GM21381 (cell line): ENCODE results near the gene MLLT6.
A peak's percentile ranks its signal among the peaks of the same experiment; 100 is the strongest.
"Not testable (repeated sequence)": the region's sequence is repeated elsewhere in the genome, so short reads cannot be mapped to it uniquely, and the experiment has no call there.

Source experiments
- ATAC-seq: cut with Tn5 transposase; IDR thresholded peaks from one replicate; pipeline ENCODE4 v1.9.1; 2021; ENCODE audit warnings: mild to moderate bottlenecking, moderate library complexity; ENCODE audit not compliant: unreplicated experiment

The MLLT6 gene

DNA sequence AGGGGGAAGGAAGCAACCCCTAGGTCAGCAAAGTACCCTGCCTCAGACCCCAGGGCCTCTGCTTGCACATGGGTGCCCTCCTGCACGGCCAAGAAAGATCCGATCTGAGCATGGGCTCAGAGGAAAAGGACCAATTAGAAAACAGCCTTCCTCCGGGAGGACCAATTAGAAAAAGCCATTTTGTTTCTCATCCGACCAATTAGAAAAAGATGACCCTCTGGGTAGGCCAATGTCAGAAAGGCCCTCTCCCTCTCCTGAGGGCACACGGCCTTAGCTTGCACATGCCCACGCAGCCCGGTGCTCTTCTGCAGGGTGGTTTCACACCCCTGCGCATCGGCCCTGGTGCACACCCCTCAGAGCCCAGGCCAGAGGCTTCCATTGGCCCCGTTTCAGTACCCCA is 20.0 kb downstream of the MLLT6 start:
- no peak for ATAC-seq

DNA sequence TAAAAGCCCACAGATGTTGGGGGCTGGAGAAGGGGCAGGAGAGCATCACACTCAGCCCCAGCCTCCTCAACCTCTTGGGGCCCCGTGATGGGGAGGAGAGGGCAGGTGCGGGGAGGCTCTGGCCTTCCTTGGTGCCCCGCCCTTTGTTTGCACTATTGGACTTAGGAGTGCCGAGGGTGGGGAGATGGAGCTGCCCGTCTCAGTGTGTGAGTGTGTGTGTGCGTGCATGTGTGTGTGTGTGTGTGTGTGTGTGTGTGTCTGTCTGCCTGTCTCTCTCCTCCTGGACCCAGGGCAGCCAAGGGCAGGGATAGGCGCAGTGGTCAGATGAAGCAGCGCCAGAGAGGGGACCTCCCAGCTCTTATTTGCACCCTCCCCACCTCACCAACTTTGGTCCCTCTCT is 21.1 kb downstream of the MLLT6 start:
- not testable (repeated sequence) for ATAC-seq

DNA sequence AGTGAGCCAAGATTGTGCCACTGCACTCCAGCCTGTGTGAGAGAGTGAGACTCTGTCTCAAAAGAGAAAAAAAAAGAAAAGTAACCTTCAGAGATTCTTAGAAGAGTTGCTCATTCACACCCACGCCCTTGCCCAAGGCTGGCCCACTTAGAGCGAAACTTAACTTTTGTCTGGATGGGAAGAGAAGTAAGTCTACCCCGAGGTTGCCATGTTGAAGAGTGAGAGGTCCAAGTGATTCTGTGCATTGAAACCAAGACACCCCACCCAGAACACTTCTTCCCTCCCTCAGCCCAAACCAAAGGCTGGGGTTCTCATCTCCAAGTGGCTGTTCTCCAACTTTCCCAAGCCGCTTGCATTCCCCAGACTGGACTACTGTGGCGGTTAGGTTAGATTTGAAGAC is 22.7 kb downstream of the MLLT6 start:
- no peak for ATAC-seq

DNA sequence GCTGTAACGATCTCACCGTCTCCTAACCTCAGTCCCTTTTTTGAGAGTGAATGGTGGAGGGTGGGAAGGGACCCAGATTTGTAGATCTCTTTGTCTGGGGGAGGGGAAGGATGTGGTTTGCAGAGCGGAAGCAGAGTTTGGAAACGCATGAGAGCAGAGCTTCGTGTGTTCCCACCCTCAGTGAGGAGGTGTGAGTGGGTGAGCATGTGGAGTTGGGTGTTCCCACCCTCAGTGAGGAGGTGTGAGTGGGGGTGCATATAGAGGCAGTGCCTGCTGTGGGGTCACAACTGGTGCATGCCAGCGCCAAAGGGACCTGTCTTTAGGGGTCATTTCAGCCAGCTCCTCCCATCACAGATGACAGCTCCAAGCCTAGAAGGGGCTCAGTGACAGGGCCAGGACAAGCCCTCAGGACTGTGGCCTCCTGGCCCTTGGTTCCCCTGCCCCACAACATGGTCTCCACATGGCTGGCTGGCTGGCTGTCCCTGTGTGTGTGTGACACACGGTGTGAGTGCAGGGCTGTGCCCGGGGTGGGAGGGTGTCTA is 23.3 kb downstream of the MLLT6 start:
- no peak for ATAC-seq

DNA sequence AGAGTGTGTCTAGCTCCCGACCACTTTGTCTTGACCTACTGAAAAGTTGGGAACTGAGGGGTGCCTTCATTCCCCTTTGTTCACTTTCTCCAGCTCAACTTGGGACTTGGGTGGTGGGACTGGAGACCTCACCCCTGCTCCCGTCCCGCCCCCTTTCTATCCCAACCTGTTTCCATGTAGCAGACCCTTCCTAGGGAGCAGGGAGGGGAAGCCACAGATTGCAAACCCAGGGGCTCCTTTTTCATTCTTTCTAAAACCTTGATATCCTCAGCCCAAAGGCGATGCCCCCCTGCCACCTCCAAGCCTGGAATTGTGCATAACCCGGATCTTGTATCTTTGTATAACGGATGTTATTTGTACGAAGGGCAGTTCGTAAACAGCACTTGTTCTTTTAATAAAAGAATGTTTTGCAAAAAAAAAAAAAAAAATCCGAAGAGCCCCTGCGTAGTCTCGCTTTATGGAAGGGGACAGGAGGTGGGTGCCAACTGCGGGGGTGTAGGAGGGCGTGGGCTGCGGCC is 24.4 kb downstream of the MLLT6 start:
- no peak for ATAC-seq

DNA sequence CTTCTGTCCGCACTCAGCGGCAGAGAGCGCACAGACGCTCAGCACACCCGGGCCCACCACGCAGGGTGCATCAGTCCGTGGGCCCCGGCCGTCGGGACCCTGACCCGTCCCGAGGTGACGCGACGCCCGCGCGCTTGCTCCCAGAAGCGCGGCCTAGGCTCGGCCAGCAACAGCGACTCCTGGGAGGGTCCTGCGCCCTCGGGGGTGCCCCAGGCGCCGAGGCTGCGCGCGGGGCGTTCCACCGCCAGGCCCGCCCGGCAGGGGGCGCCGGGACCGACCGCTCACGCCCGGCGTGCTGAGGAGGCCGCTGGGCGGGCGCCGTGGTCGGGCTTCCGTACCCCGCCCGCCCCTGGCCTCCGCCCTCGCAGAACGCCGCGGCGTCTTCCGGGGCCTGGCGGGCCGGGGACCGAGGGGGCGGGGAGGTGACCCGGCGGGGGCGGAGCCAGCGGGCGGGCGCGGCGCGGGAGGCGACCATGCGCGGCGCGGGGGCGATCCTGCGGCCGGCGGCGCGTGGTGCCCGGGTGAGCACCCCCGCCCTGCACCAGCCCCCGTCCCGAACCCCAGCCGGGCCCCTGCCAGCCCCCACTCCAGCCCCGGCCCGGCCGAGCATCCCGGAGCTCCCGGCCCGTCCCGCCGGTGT is 24.9 kb downstream of the MLLT6 start, which contains the start of gene CISD3:
CISD3 (plus strand) TSS at position 456 of the 640 bp plus-strand sequence; CDS start at position 474, 18 bp downstream.
- peak; percentile 75 for ATAC-seq

DNA sequence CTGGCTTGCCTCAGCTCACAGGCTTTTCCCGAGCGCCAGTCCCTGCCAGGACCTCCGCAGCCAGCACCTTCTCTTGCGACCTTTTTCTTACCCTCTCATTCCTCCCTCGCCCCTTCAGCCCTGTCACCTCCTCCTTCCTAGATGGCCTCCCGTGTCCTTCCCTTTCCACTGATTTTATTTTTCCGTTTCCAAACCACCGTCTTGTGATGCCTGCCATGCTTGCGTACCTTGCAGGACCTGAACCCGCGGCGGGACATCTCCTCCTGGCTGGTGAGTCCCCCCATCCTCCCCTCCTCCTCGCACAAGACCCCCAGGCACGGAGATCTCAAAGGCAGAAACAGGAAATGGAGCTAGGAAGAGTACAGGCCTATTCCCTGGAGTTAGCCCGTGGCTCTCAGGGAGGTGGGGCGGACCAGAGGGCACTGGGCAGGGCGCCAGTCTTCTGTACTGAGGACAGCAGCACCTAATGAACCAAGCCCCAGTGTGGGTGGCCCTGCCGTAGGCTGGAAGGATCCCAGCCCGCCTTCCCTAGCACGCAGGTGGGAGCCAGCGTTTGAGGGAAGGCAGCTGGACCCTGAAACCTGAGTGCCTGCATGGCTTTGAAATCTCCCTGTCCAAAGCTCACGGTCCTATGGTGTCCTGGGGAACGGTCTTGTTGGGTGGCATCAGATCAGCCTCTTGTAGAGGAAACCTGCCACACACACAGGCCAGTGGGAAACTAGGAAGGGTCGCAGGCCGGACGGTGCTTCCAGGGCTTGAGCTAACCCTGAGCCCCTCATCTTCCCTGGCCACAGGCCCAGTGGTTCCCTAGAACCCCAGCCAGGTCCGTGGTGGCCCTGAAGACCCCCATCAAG is 25.7 kb downstream of the MLLT6 start:
- no peak for ATAC-seq

DNA sequence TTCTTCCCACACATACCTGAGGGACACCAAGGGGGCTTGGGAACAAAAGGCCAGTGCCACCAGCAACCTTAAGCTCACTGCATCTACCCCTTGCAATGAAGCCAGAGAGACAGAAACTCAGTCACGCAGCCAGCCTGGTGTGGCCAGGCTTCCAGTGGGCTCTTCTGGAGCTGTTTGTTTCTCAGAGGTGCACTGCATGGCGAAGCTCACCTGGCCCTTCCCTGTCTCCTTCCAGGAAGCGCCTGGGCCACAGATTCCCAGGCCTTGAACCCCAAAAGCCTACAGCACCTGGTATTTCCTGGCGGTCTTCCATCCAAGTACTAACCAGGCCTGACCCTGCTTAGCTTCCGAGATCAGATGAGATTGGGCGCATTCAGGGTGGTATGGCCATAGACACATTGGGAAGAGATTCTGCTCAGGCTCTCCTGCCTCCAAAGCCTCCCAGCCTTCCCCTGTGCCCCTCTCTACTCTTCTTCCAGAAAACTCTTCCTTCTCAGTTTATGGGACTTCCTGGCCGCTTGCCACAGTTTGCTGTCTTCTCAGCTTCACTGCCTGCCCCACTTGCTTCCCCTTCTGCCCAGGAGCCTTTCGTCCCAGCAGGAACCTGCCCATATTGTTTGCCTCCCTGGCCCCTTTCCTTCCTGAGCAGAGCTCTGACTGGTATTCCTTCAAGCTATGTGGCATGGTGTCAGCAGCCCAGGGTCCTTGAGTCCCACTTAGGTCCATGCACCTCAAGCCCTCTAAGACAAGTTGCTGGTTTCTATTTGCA is 26.6 kb downstream of the MLLT6 start:
- no peak for ATAC-seq

DNA sequence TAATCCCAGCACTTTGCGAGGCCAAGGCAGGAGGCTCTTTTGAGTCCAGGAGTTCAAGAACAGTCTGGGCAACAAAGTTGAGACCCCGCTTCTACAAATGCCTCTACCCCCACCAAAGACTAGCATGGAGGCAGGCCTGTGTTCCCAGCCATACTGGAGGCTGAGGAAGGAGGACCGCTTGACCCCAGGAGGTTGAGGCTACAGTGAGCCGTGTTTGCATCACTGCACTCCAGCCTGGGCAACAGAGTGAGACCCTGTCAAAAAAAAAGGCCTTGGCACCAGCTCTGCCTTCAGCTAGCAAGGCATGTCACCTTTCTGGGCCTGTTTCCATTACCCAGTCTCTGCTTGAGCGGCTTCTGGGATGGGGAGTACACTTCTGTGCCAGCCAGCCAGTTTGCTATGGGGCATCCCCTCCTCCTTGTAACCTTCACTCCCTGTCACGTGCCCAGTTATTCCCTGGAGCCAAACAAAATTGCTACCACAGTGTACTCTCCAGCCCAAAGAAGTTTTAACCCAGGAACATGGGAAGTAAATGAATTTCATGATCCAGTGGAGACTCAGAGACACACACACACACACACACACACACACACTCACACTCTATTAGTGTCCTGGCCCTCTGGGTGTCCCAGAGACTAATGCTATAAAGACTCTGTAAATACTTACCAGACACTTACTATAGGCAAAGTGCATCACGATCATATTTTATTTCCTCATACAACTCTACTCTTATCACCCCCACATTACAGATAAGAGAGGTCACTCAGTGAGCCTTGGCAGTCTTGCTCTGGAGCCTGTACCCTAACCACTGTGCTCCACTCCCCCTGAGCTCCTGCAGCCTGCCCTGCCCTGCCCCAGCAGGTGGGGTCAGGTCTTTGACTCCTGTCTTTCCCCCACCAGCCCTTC is 27.6 kb downstream of the MLLT6 start:
- no peak for ATAC-seq

DNA sequence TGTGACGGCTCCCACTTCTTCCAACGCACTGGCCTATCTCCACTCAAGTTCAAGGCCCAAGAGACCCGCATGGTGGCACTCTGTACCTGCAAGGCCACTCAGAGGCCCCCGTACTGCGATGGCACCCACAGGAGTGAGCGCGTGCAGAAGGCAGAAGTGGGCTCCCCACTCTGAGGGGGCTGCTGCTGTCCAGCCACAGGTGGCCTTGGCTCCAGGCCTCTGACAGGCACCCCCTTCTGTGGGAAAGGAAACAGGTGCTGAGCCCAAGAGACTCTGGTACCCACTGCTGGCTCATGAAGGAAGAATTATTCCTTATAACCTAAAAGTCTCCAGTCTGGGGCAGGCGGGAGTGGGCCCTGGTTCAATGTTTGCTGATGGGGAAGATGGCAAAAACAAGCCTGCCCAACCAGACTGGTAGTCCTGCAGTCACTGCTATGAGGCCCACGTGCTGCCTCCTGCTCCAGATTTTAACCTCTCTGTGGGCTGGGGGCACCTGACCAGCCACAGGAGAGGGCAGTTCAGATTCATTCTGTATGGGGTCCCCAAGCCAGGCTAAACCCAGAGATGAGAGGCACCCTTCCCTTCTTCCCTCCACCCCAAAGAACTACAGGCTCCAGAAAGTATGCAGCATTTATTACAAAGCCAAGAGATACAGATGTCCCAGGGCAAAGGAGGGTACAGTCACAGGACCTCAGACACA is 28.4 kb downstream of the MLLT6 start:
- ATAC-seq = no peak

DNA sequence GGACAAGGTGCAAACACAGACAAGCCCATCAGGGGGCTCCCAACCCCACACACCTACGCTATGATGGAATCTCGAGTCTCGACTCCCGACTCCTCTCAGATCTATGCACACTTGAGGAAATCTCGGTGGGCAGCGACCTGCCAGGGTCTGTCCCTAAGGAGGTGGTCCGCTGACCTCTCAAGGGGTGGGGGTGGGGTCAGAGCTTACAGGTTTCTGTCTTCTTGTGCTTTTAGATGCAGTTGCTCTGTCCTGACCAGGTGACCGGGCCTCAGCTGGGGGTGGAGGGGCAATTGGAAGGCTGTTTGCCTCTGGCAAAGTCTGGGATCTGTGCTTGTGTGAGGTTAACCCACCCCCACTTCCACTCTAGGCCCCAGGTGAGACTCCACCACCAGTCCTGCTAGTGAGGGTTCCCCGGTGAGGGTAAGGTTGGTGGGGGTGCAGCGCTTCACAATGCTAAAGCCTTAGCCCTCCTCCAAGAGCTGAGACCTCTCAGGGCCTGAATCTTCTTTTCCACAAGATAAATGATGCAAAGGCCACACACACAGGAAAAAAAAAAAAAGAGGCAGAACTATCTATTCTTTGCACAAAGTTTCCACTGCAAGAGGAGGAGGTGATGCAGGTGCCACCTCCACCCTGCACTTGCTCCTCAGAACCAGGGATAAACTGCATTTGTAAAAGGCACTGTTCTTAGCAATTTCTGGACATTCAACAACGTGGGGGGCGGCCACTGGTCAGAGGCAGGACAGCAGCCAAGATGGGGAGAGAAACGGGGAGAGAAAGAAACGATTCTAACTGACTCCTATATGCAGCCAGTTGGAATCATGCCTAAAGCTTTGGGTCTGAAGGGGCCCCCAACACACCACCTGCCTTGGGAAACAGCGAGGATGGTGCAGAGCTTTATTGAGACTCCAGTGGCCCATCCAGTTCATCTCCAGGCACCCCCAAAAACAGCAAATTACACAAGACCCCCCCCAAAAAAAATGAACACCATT is 29.2 kb downstream of the MLLT6 start:
- no peak for ATAC-seq

DNA sequence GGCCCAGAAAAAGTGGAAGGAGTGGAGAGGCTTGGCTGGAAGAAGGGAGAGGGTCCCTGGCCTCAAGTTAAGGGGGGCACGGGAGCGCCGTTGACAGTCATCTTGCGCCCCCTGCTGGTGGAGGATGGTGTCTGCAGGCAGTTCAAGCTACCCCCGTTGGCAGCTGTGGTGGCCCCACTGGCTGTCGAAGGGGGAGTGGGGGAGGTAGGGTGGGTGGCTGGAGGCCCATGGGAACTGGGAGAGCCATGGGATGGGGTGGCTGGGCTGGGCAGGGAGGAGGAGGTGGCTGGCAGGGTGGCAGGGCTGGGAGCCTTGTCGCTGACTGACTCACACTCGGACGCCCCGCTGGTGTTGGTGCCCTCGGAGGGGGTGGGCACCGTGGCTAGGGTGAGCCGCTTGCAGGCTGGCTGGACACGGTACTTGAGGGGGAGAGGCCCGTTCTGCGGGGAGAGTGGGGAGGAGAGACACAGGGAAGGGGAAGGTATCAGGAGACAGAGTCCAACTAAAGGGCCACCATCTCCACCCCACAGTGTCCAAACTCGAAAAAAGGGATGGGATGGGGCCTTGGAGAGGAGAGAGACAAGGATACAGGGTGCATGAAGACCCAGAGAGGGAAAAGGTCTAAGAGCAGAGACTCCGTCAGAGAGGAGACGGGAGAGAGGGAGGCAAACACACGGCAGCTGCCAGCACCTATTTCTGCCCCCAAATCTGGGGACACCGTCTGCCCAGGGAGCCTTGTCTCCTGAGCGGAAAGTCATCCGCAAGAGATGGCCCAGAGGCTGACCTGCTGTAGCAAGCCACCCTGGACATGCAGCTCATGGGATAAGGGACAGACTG is 30.3 kb downstream of the MLLT6 start:
- no peak for ATAC-seq

DNA sequence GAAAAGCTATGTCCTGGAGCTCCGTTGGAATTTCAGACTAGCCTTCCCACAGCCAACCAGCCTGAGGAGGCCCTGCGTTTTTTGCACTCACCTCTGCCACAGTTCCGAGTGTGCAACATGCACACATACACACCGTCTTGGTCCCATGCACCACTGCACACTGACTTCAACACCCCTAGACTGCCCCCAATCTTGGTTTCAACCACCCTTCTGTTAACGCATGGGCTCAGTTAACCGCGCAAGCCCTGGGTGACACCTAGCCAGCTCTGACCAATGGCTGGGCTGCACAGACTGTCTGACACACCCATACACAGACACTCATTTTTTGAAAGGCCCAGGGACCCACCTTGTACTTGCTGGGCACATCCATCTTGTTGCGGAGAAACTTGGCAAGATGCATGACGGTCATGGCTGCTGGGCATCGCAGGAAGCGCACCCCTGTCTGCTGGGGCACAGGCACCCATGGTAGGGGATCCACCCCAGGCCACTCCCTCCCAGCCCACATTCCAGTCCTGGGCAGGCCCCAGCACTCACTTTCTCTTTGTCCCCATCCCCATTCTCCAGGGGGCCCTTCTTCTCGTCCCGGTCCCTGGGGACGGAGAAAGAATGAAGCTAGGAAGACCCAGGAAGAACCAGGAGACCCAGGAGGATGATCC is 33.1 kb downstream of the MLLT6 start:
- ATAC-seq = no peak

DNA sequence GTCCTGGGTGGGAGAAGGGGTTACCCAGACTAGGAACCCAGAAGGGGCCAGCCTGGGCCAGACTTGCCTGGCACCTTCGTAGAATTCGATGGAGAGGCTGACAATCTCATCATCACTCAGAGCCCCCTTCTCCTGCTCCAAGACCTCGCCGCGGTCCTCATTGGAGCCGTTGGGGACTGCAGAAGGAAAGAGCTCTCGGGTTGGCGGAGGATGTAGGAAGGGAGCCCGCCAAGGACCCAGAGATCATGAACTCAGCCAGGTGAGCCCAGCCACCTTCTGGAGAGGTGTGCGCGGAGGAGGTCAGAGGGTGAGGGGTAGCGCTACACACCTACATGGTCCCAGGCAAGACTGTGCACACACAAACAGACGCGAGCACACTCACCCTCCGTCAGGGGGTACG is 33.6 kb downstream of the MLLT6 start:
- ATAC-seq = no peak

DNA sequence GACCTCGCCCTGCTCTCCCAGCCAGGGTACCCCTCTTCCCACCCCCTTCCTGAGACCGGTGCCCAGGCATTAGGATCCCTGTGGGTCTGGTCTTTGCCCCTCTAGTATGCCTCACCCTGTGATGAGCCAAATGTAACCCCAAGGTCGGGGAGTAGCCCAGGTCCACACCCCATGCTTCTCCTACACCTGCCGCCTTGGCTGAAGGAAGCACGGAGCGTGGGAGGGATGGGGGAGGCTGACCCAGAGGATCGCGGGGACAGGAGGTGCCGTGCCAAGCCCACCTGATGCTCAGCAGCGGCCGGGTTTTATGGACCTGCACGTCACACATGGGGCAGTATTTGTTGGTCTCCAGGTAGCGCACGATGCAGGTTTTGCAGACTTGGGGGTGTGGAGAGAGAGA is 34.2 kb downstream of the MLLT6 start:
- ATAC-seq = no peak

DNA sequence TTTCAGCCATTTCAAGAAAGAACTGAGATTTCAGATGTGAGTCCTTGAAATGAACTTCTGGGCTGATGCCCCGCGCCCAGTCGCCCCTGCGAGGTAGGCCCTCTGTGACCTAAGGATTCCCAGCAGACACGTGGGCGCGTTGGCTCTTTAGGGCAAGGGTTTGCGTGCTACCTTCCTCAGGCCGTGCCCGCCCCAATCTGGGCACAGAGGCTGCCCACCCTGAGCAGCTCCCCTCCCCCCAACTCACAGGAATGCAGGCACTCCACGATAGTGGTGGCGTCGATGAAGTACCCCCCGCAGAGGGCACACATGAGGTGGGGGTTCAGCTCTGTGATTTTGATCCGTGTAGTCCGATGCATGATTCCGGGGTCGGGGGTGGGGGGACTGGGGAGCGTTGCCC is 35.0 kb downstream of the MLLT6 start:
- ATAC-seq = no peak

DNA sequence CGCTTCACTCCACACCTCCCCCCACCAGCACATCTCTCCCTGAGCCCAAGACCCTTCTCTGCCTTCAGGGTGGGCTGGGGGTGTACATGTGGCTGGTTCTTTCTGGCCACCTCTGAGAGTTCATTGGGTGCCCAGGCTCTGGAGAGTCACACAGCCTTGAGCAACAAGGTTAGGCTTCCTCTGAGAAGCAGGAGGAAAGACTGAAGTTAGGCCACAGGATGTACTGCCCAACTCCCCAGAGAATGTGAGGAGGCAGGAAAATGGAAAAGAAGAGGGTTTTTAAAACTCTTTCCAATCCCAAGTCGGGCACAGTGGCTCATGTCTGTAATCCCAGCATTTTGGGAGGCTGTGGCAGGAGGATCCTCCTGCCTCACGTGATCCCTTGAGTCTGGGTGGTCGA is 35.7 kb downstream of the MLLT6 start:
- ATAC-seq = no peak
